Subcutaneous abdominal adipose tissue (tissue), 5 donors: ENCODE results near the gene TUT1.

Source experiments
- H3K27ac ChIP-seq: one replicate; pipeline ENCODE4 v1.7.0; 2013; ENCODE audit warnings: low read depth, mild to moderate bottlenecking, inconsistent platforms, low read length, moderate library complexity
- H3K27me3 ChIP-seq, 5 donors: one replicate each; pipeline ENCODE4 v1.7.0; 2013; ENCODE audit warnings: low read length in 5 of 5, inconsistent platforms in 1 of 5; ENCODE audit not compliant: control insufficient read depth in 5 of 5, insufficient read depth in 4 of 5
- H3K36me3 ChIP-seq, 5 donors: one replicate each; pipeline ENCODE4 v1.7.0; 2013; ENCODE audit warnings: low read length in 5 of 5; ENCODE audit not compliant: control insufficient read depth in 5 of 5, insufficient read depth in 5 of 5
- H3K4me1 ChIP-seq, 5 donors: one replicate each; pipeline ENCODE4 v1.7.0; 2013; ENCODE audit warnings: low read length in 5 of 5, mild to moderate bottlenecking in 3 of 5, moderate library complexity in 1 of 5; ENCODE audit not compliant: control insufficient read depth in 5 of 5, insufficient read depth in 5 of 5
- H3K4me3 ChIP-seq, 5 donors: one replicate each; pipeline ENCODE4 v1.7.0; 2013; ENCODE audit warnings: low read length in 5 of 5, low read depth in 1 of 5
- H3K9ac ChIP-seq, 5 donors: one replicate each; pipeline ENCODE4 v1.7.0; 2013; ENCODE audit warnings: low read length in 5 of 5, mild to moderate bottlenecking in 4 of 5, moderate library complexity in 3 of 5
- H3K9me3 ChIP-seq, 5 donors: one replicate each; pipeline ENCODE4 v1.7.0; 2013; ENCODE audit warnings: low read length in 5 of 5; ENCODE audit not compliant: control insufficient read depth in 5 of 5
- donor health status: healthy.
- donor health status: healthy.
- donor health status: healthy.
- donor health status: healthy.
- donor health status: healthy.

The TUT1 gene

GRCh38 chr11:62579252-62579651 is 12.1 kb downstream of the TUT1 start:
- H3K4me1 ChIP-seq, result peaks cover 0 to 40% (median 32%) of the 10 kb centered on the region in 5 donors
- no peak overlapping the region for H3K9ac ChIP-seq
- H3K36me3 ChIP-seq, result peaks cover 7 to 53% (median 32%) of the 10 kb centered on the region in 5 donors
- peak overlapping the region; percentile 100 for H3K27ac ChIP-seq
- no peaks in the 10 kb centered on the region for H3K27me3 ChIP-seq
- no peak overlapping the region for H3K4me3 ChIP-seq
- no peaks in the 10 kb centered on the region for H3K9me3 ChIP-seq

DNA sequence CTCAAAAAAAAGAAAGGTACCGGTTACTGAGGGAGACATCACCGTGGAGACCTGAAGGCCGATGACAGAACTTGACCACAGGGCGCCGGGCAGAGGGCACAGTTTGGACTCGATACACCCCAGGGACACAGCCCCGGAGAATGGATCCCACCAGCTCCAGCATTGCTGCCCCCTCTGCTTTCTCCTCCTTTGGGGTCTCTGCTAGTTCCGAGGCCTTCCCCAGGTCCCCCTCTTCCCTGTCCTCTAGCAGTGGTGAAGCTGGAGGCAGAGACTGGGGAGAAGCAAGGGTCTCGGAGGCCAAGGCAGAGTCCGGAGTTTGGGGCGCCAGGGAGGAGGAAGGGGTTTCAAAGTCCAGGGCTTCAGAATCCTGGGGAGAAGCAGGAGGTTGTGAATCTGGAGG is 12.8 kb downstream of the TUT1 start:
- peaks cover 2 to 41% (median 34%) of the 10 kb centered on the region in 5 donors for H3K4me1 ChIP-seq
- H3K36me3 ChIP-seq, result peaks cover 4 to 49% (median 32%) of the 10 kb centered on the region in 5 donors
- H3K27ac ChIP-seq, result peak overlapping the region; percentile 100
- H3K4me3 ChIP-seq, result no peak overlapping the region
- no peaks in the 10 kb centered on the region for H3K27me3 ChIP-seq
- no peaks in the 10 kb centered on the region for H3K9me3 ChIP-seq
- no peak overlapping the region for H3K9ac ChIP-seq

- H3K27me3 ChIP-seq, result no peaks in the 10 kb centered on the region
- peak overlapping the region; percentile 100 for H3K27ac ChIP-seq
- peaks cover 4 to 44% (median 32%) of the 10 kb centered on the region in 5 donors for H3K36me3 ChIP-seq
- peak overlapping the region in 4 of 5 donors; percentile 38 to 96 (median 90) for H3K4me3 ChIP-seq
- H3K9ac ChIP-seq, result peak overlapping the region in 4 of 5 donors; percentile 48 to 89 (median 72)
- H3K9me3 ChIP-seq, result no peaks in the 10 kb centered on the region
- H3K4me1 ChIP-seq, result peaks cover 6 to 54% (median 46%) of the 10 kb centered on the region in 5 donors
Observed at GRCh38 chr11:62577046-62577714, 14.1 kb downstream of the TUT1 start.

GRCh38 chr11:62575837-62576236 is 15.5 kb downstream of the TUT1 start:
- Histone ChIP-seq H3K27me3 (no peaks in the 10 kb centered on the region), H3K27ac (peak overlapping the region; percentile 100), H3K4me1 (peaks cover 6 to 54% (median 49%) of the 10 kb centered on the region in 5 donors), H3K4me3 (peak overlapping the region in 4 of 5 donors; percentile 68 to 96 (median 90)), H3K36me3 (peaks cover 4 to 45% (median 31%) of the 10 kb centered on the region in 5 donors), H3K9me3 (no peaks in the 10 kb centered on the region), H3K9ac (peak overlapping the region in 4 of 5 donors; percentile 79 to 96 (median 90))

GRCh38 chr11:62575156-62575555 is 16.2 kb downstream of the TUT1 start:
- peak overlapping the region; percentile 71 to 96 (median 89) for H3K4me3 ChIP-seq
- peaks cover 8 to 57% (median 50%) of the 10 kb centered on the region in 5 donors for H3K4me1 ChIP-seq
- H3K36me3 ChIP-seq, result peaks cover 4 to 50% (median 34%) of the 10 kb centered on the region in 5 donors
- H3K9me3 ChIP-seq, result no peaks in the 10 kb centered on the region
- H3K27me3 ChIP-seq, result no peaks in the 10 kb centered on the region
- H3K27ac ChIP-seq, result peak overlapping the region; percentile 100
- peak overlapping the region; percentile 87 to 99 (median 91) for H3K9ac ChIP-seq

- H3K4me3 ChIP-seq, result peak overlapping the region; percentile 71 to 96 (median 89)
- peak overlapping the region; percentile 100 for H3K27ac ChIP-seq
- peaks cover 9 to 64% (median 57%) of the 10 kb centered on the region in 5 donors for H3K4me1 ChIP-seq
- no peaks in the 10 kb centered on the region for H3K27me3 ChIP-seq
- no peaks in the 10 kb centered on the region for H3K9me3 ChIP-seq
- H3K36me3 ChIP-seq, result peaks cover 4 to 53% (median 38%) of the 10 kb centered on the region in 5 donors
- H3K9ac ChIP-seq, result peak overlapping the region; percentile 87 to 99 (median 91)
Observed at GRCh38 chr11:62574363-62575071, 16.8 kb downstream of the TUT1 start.

DNA sequence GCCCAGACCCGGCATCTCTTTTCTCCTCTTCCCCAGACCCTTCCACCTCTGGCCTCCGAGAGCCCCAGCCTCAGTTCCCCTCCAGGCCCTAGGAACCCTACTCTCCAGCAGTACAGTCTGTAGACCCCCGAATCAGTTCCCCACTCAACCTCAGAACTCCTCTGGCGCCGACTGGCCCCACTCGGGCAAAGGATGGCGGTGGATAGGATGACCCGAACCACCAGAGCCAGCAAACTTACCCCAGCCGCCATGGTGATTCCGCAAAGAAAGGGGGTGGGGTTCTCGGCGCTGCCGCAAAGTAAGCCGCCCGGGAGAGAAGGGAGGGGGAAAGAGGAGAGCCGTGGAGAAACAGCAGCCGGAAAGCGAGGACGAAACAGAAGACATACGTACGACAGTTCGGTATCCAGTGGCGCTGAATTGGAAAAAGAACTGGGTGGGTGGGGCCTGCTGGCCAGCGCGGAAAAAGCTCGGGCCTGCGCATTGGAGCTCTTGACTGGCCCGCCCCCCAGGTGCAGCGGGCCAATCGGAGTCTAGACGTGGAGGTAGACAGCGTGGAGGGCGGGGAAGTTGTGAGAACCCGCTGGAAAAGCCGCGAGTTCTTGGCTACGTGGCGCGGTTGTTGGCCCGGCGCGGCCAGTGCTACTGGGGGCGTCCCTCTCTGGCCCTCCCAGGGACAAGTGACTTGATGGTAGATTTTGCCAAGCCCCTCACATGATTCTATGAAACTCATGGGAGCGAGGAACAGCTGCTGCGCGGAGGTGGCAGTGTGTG is 17.5 kb downstream of the TUT1 start, which contains the start of gene EEF1G:
TSS of gene EEF1G (minus strand) at position 300 of the 771 bp plus-strand sequence. CDS start at position 251, 49 bp downstream.
- Histone ChIP-seq H3K27ac (peak within 1 kb of the TSS; percentile 100), H3K9ac (peak within 1 kb of the TSS; percentile 91 to 99 (median 97)), H3K9me3 (no peaks in the 10 kb centered on the region), H3K27me3 (no peaks in the 10 kb centered on the region), H3K36me3 (peaks cover 0 to 54% (median 38%) of the 10 kb centered on the region in 5 donors), H3K4me3 (peak within 1 kb of the TSS; percentile 86 to 99 (median 95)), H3K4me1 (peaks cover 9 to 65% (median 57%) of the 10 kb centered on the region in 5 donors)

- H3K4me1 ChIP-seq, result peaks cover 9 to 59% (median 50%) of the 10 kb centered on the region in 5 donors
- H3K27me3 ChIP-seq, result no peaks in the 10 kb centered on the region
- H3K9me3 ChIP-seq, result no peaks in the 10 kb centered on the region
- peaks cover 0 to 51% (median 34%) of the 10 kb centered on the region in 5 donors for H3K36me3 ChIP-seq
- H3K27ac ChIP-seq, result peak overlapping the region; percentile 100
- peak overlapping the region; percentile 69 to 98 (median 94) for H3K9ac ChIP-seq
- H3K4me3 ChIP-seq, result peak overlapping the region; percentile 86 to 99 (median 95)
Observed at GRCh38 chr11:62573006-62573591, 18.2 kb downstream of the TUT1 start.

GRCh38 chr11:62572431-62572830 is 18.9 kb downstream of the TUT1 start:
- Histone ChIP-seq H3K4me3 (peak overlapping the region; percentile 86 to 99 (median 95)), H3K27me3 (no peaks in the 10 kb centered on the region), H3K9ac (peak overlapping the region in 4 of 5 donors; percentile 87 to 98 (median 96)), H3K9me3 (no peaks in the 10 kb centered on the region), H3K4me1 (peaks cover 9 to 58% (median 48%) of the 10 kb centered on the region in 5 donors), H3K36me3 (peaks cover 0 to 52% (median 35%) of the 10 kb centered on the region in 5 donors), H3K27ac (peak overlapping the region; percentile 100)
